ENCODE measurements around the gene OR9Q2.
"Not testable (repeated sequence)": the region's sequence is repeated elsewhere in the genome, so short reads cannot be mapped to it uniquely, and the experiment has no call there.

The OR9Q2 gene

GRCh38 chr11:58188770-58189169 is at the start of gene OR9Q2:
Gene OR9Q2 (plus strand): TSS chr11:58189070. CDS start chr11:58190491, 1,421 bp downstream.
- DNase-seq, result no peak

GRCh38 chr11:58142761-58143160 is 46.1 kb upstream of the OR9Q2 start:
- DNase-seq, result no peak

DNA sequence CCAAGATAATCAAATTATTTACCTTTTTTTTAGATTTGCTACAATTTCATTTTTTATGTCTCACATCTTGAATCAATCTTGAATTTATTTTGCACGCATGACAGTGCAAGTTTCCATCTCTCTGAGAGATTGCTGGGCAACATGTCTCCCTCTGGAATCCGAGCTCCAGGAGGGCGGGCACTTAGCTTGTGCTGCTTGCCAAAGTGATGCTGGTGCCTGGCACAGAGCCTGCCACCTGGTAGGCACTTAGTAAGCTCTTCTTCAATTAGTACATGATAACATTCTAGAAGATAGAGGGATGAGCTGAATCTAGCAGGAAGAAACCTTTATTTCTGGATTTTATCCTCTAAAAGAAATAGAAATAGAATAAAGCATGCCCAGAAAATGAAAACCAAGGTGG is 36.1 kb upstream of the OR9Q2 start:
- DNase-seq, result no peak

DNA sequence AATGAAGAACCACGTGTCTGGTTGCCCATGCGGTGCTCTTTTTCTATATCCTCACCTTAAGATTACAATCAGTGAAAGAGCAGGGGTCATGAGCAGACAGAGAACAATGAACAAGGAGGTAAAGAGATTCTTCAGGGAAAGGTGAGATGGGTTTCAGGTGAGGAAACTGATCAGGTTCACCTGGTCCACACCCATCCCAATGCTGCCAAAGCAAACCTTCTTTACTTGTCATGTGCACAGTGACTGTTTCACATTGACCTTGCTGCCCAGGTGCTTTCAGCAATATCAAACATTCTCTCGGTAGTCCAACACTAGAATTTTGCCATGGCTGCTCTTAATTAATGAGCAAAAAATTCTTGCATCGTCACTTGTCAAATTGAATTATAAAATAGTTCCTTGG is 24.5 kb upstream of the OR9Q2 start:
- DNase-seq, result no peak

DNA sequence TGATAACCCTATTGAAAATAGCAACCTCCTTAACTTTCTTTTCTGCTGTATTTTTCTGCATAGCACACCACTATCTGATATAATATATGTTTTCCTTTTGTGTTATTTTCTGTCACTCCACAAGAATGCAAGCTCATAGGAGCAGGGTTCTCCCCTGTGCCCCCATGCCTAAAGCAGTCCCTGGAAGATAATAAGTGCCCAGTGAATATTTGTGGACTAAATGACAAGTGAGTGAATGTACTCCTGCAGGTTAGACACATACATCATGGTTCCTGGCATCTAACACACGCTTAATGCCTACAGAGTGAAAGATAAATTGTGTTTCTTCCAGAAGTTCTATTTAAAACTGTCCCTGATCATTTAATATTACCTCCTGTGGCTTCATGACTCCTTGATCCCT is 23.9 kb upstream of the OR9Q2 start:
- DNase-seq, result no peak

GRCh38 chr11:58165504-58166106 is 23.3 kb upstream of the OR9Q2 start:
- DNase-seq, result no peak

DNA sequence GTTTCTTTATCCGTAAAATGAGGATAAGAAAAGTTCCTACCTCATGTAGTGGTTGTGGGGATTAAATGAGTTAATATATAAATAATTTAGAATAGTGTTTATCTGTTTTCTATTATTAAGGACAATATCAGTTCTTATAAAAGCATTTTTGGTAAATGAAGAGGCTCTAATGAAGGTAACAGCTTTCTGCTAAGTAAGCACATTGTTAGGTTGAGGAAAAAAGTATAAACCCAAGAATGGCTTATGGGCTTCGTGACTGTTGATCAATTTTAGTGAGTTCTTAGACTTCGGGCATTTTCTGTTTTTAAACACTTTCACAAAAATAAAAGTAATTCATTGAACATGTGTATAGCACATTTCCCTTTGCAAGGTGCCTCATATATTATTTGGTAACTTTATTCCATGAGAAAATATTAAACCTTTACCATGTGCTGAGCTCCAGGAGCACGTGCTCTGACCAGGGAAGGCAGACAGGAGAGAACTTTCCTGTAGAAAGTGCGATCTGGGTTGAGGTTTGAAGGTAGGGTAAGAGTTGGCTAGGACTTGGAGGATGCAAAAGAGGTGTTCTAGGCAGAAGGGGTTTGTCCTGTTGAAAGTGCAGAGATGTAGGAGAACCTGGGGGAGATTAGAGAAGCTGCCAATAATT is 11.3 kb upstream of the OR9Q2 start:
- DNase-seq, result no peak

GRCh38 chr11:58178444-58178843 is 10.4 kb upstream of the OR9Q2 start:
- no peak for DNase-seq

DNA sequence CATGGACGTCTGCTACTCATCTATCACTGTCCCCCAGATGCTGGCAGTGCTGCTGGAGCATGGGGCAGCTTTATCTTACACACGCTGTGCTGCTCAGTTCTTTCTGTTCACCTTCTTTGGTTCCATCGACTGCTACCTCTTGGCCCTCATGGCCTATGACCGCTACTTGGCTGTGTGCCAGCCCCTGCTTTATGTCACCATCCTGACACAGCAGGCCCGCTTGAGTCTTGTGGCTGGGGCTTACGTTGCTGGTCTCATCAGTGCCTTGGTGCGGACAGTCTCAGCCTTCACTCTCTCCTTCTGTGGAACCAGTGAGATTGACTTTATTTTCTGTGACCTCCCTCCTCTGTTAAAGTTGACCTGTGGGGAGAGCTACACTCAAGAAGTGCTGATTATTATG is 9.2 kb upstream of the OR9Q2 start:
- no peak for DNase-seq

- no peak for DNase-seq
Observed at GRCh38 chr11:58186938-58187337, 1.9 kb upstream of the OR9Q2 start.

- no peak for DNase-seq
Observed at GRCh38 chr11:58192229-58192628, 3.4 kb downstream of the OR9Q2 start.

DNA sequence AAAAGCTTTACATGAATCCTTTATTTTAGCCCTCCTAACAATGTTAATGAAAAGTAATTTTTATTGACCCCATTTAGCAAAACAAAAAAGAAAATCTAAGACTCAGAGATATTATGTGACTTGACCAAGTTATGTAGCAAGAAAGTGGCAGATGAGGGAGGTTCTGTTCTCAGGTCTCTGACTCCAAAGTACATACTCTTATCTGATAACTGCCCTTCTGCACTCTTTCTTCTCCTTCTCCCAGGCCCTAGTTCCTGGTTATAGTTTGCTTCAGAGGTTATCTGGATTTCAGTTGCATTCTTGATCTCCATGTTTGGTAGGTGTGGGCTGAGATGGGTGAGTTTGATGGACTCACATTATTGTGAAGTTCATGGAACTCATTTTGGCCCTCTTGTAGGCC is 4.5 kb downstream of the OR9Q2 start:
- DNase-seq, result no peak

- no peak for DNase-seq
Observed at GRCh38 chr11:58195939-58196338, 7.1 kb downstream of the OR9Q2 start.

- DNase-seq, result no peak
Observed at GRCh38 chr11:58199271-58199670, 10.4 kb downstream of the OR9Q2 start.

DNA sequence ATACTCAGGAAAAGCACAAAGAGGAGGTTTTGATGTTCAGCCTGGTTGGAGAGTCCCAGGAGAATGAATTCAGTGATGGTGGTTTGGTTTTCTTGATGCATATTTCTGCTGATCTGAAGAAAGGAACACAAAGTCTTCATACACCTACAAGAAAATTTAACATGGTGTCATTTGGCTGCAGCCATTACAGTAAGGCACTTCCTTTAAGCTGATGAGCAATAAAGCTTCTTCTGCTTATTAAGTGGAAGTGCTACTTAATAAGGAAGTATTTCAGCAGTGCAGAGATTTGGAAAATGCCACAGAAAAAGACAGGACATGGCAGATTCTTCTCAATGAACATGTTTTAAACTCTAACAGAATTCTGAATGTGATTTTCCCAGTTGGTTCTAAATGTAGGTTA is 15.2 kb downstream of the OR9Q2 start, which contains the start of gene OR1S2:
Gene OR1S2 (minus strand): TSS at position 101 of the 400 bp plus-strand sequence. CDS start 0 bp downstream, at position 101.
- DNase-seq, result no peak

- not testable (repeated sequence) for DNase-seq
Observed at GRCh38 chr11:58212420-58212819, 23.6 kb downstream of the OR9Q2 start, which contains the start of gene OR1S1. Gene OR1S1 (plus strand): TSS chr11:58212720.

DNA sequence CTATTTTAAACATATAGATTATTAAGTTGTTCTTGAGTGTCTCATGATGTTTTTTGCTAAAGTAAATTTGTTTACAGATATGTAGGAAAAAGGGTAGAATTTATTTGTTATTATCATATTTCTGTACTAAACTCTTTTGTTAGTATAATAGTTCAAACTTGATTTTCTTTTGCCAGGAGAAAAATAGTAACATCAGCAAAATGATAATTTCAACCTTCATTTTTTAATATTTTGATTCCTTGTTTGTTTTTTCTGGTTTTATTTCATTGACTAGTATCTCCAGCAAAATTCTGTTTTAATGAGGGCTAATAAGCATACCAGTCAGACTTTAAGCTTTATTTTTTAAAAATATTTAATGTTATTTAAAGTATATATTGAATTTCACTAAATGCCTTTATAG is 27.6 kb downstream of the OR9Q2 start:
- no peak for DNase-seq

GRCh38 chr11:58222721-58223120 is 33.9 kb downstream of the OR9Q2 start:
- no peak for DNase-seq

GRCh38 chr11:58227956-58228615 is 39.2 kb downstream of the OR9Q2 start:
- no peak for DNase-seq

Data from DMS79 (cell line).